Glomerular visceral epithelial cell (primary cell): ENCODE data around the gene DRICH1.
"Not testable (repeated sequence)": the region's sequence is repeated elsewhere in the genome, so short reads cannot be mapped to it uniquely, and the experiment has no call there.

ENCODE experiments used
- DNase-seq: peaks from one replicate; pipeline ENCODE4 v3.0.0-alpha.2; 2016; ENCODE audit errors: extremely low spot score

Gene DRICH1

GRCh38 chr22:23569291-23569690 is 62.8 kb downstream of the DRICH1 start:
- no peak for DNase-seq

- no peak for DNase-seq
Measured at GRCh38 chr22:23566705-23567475, 65.2 kb downstream of the DRICH1 start.

- no peak for DNase-seq
Measured at GRCh38 chr22:23565915-23566704, 66.0 kb downstream of the DRICH1 start.

DNA sequence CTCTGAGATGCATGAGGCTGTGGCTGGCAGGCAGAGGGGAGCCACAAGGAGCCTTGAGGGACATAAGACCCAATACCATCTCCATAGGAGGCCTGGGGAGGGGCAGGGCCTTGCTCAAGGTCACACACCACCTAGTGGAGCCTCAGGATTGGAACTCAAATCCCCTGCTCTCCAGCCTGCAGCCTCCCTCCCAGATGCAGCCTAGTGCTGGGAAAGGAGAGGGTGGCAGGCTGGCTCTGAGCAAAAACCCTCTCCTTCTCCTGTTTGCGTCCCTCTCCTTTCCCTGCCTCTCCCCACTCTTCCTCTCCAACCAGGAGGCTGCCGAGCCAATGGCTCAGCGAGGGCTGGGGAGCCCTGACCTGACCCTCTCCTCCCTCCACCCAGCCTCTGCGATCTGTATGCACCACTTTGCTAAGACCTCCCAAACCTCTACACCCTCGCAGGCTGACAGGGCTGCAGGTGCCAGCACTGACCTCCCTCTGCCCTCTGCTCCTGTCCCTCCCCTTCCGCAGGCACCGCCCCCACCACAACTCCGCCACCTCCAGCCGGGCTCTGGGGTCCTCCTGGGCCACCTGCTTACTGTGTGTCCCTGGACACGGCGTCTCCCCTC is 66.7 kb downstream of the DRICH1 start:
- DNase-seq = no peak

GRCh38 chr22:23564276-23564675 is 67.8 kb downstream of the DRICH1 start:
- no peak for DNase-seq

DNA sequence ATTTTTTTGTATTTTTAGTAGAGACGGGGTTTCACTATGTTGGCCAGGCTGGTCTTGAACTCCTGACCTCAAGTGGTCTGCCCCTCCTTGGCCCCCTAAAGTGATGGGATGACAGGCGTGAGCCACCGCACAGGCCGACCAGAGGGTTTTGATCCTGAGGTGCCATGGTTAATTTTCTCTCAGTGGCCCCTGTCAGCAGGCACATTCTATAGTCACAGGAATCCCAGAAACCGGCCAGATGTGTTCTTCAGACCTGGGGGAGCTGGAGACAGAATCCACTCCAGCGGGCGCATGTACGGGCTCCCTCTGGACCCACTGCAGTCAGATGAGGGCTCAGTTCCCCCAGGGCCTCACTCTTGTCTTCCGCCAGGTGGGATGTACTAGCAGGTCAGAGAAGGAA is 69.0 kb downstream of the DRICH1 start:
- DNase-seq = no peak

DNA sequence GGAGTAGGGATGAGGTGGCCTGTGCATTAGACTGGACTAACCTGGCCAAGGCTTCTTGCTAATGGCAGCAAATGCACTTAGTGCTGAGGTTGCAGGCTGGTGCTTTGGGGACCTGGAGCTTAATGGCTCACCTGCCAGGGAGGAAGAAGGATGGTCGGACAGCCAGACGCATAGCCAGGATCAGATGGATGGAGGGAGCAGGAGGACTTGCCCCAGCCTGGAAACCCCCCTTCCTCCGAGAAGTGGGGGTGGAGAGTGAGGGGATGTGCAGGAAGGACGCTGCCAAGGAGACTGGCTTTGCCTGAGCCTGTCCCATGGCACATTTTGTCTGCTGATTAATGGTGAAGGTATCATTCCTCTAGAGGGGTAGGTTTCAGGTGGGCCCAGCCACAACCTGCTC is 69.9 kb downstream of the DRICH1 start:
- DNase-seq = no peak

GRCh38 chr22:23561025-23561510 is 71.1 kb downstream of the DRICH1 start:
- DNase-seq = not testable (repeated sequence)

DNA sequence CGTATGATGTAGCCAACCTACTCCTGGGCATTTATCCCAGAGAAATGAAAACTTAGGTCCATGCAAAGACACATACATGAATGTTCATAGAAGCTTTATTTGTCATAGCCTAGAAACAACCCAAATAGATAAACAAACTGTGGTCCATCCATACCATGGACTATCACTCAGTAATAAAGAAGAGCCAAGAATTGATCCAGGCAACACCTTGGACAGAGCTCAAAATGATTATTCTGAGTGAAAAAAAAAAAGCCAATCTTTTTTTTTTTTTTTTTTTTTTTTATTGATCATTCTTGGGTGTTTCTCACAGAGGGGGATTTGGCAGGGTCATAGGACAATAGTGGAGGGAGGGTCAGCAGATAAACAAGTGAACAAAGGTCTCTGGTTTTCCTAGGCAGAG is 71.9 kb downstream of the DRICH1 start:
- DNase-seq = not testable (repeated sequence)
